HEK293 (cell line): Measurements from ENCODE around the gene SFXN3.

Experiments
- HOXC10 ChIP-seq: sonication (generic); formaldehyde crosslinking; IDR thresholded peaks from 2 replicates; pipeline ENCODE4 v1.8.1; 2023; ENCODE audit warnings: mild to moderate bottlenecking, missing genetic modification reagents
- IKZF3 ChIP-seq: fragments of 450-650 bp; IDR thresholded peaks from 2 replicates; pipeline ENCODE4 v1.5.0; 2018; ENCODE audit warnings: missing biosample characterization, mild to moderate bottlenecking, missing genetic modification characterization, moderate library complexity
- MYNN ChIP-seq: fragments of 450-650 bp; formaldehyde crosslinking; IDR thresholded peaks from 2 replicates; pipeline ENCODE4 v1.5.1; 2016; ENCODE audit warnings: missing biosample characterization, missing genetic modification characterization, borderline replicate concordance
- REST ChIP-seq: fragments of 450-650 bp; formaldehyde crosslinking; IDR thresholded peaks from 2 replicates; pipeline ENCODE4 v1.5.1; 2016; ENCODE audit warnings: missing biosample characterization, missing genetic modification characterization
- SETDB1 ChIP-seq: IDR thresholded peaks from one replicate; pipeline ENCODE4 v1.6.1; 2017; ENCODE audit warnings: mild to moderate bottlenecking, low read length, moderate library complexity, mixed read lengths; ENCODE audit not compliant: insufficient read length
- TCF7L2 ChIP-seq: IDR thresholded peaks from 2 replicates; pipeline ENCODE4 v1.6.1; 2011; ENCODE audit warnings: low read depth, mild to moderate bottlenecking, inconsistent platforms, low read length, moderate library complexity, borderline replicate concordance
- TRIM28 ChIP-seq: IDR thresholded peaks from 2 replicates; pipeline ENCODE4 v1.6.1; 2011; ENCODE audit warnings: low read length, control low read depth, borderline replicate concordance
- ZBTB17 ChIP-seq: fragments of 450-650 bp; formaldehyde crosslinking; IDR thresholded peaks from 2 replicates; pipeline ENCODE4 v1.5.1; 2016; ENCODE audit warnings: missing biosample characterization, missing genetic modification characterization
- ZIC2 ChIP-seq: fragments of 450-650 bp; formaldehyde crosslinking; IDR thresholded peaks from 2 replicates; pipeline ENCODE4 v1.5.1; 2016; ENCODE audit warnings: missing biosample characterization, missing genetic modification characterization
- ZNF202 ChIP-seq: fragments of 450-650 bp; formaldehyde crosslinking; IDR thresholded peaks from 2 replicates; pipeline ENCODE4 v1.5.1; 2016; ENCODE audit warnings: missing biosample characterization, missing genetic modification characterization, borderline replicate concordance
- ZNF23 ChIP-seq: fragments of 450-650 bp; formaldehyde crosslinking; IDR thresholded peaks from 2 replicates; pipeline ENCODE4 v1.5.1; 2016; ENCODE audit warnings: missing biosample characterization, missing genetic modification characterization, borderline replicate concordance
- ZNF248 ChIP-seq: fragments of 450-650 bp; formaldehyde crosslinking; IDR thresholded peaks from 2 replicates; pipeline ENCODE4 v1.5.1; 2017; ENCODE audit warnings: missing biosample characterization, missing genetic modification characterization
- ZNF311 ChIP-seq: fragments of 450-650 bp; formaldehyde crosslinking; IDR thresholded peaks from 2 replicates; pipeline ENCODE4 v1.5.1; 2017; ENCODE audit warnings: missing biosample characterization, missing genetic modification characterization, borderline replicate concordance
- ZNF501 ChIP-seq: fragments of 450-650 bp; formaldehyde crosslinking; IDR thresholded peaks from 2 replicates; pipeline ENCODE4 v1.5.1; 2016; ENCODE audit warnings: missing biosample characterization, missing genetic modification characterization
- ZNF529 ChIP-seq: fragments of 450-650 bp; formaldehyde crosslinking; IDR thresholded peaks from 2 replicates; pipeline ENCODE4 v1.5.1; 2017; ENCODE audit warnings: missing genetic modification characterization, missing biosample characterization; ENCODE audit not compliant: insufficient replicate concordance
- ZNF664 ChIP-seq: fragments of 450-650 bp; formaldehyde crosslinking; IDR thresholded peaks from 2 replicates; pipeline ENCODE4 v1.5.1; 2016; ENCODE audit warnings: missing biosample characterization, missing genetic modification characterization
- ZNF677 ChIP-seq: fragments of 450-650 bp; IDR thresholded peaks from 2 replicates; pipeline ENCODE4 v1.5.0; 2018; ENCODE audit warnings: missing biosample characterization, mild to moderate bottlenecking, missing genetic modification characterization, moderate library complexity
- ZNF843 ChIP-seq: fragments of 450-650 bp; formaldehyde crosslinking; IDR thresholded peaks from 2 replicates; pipeline ENCODE4 v1.5.1; 2016; ENCODE audit warnings: missing biosample characterization, missing genetic modification characterization
- ZSCAN23 ChIP-seq: fragments of 450-650 bp; formaldehyde crosslinking; IDR thresholded peaks from 2 replicates; pipeline ENCODE4 v1.5.1; 2016; ENCODE audit warnings: missing biosample characterization, missing genetic modification characterization
- ZSCAN4 ChIP-seq: fragments of 450-650 bp; formaldehyde crosslinking; IDR thresholded peaks from 2 replicates; pipeline ENCODE4 v1.5.1; 2017; ENCODE audit warnings: missing biosample characterization, missing genetic modification characterization
- TF ChIP-seq, protein P1 (sequence below): fragments of 450-650 bp; formaldehyde crosslinking; IDR thresholded peaks from 2 replicates; pipeline ENCODE4 v1.5.1; 2016; ENCODE audit warnings: missing biosample characterization, missing genetic modification characterization
- TF ChIP-seq, protein P2 (sequence below): fragments of 450-650 bp; IDR thresholded peaks from 2 replicates; pipeline ENCODE4 v1.5.1; 2018; ENCODE audit warnings: missing biosample characterization, mild to moderate bottlenecking, missing genetic modification characterization
- TF ChIP-seq, protein P3 (sequence below): fragments of 450-650 bp; formaldehyde crosslinking; IDR thresholded peaks from 2 replicates; pipeline ENCODE4 v1.5.1; 2016; ENCODE audit warnings: missing biosample characterization, missing genetic modification characterization, borderline replicate concordance

SFXN3 gene

DNA sequence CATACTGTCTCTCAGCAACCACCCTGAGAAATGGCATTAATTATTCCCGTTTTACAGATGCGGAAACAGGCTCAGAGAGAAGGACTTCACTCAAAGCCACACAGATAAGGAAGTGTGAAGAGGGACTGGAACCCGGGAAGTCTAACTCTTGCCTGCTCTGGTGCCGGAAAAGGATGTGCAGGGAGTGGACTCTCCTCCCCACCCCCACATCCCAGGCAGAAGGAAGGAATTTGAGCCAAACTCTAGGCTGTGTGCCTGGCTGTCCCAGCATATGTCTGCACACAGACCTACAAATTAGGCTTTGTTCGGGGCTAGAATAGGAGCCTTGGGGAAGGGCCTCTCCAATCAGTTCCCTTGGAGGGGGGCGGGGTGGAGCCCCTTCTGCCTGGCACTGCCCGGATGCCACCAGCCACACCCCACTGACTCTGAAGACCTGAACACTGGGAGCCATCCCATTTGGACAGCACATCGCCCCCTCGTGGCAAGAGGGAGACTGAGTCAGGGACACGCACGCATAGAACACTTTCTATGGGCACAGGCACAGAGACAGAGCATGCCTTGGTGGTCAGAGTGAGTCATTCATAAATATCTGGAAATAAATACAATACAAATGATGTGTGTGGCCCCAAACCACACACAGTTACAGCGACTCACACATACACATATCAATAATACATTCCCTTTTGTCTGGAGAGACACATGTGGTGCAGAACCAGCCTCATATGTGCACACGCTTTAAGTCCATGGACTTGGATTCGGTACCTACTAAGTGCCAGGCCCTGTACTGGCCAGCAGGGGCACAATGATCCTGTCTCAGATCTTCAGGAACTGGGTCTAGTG lies 18.3 kb upstream of the SFXN3 start (continued):
- TF ChIP-seq TRIM28, result 0 out of 2 replicates have a peak, but pooled peaks have one; percentile 72
- TF ChIP-seq ZSCAN4 (tag by site-specific recombination), result no peak
- no peak for TF ChIP-seq REST (tag by site-specific recombination)
- no peak for TF ChIP-seq ZNF664
- TF ChIP-seq ZNF23, result no peak
- TF ChIP-seq, protein P1, sequence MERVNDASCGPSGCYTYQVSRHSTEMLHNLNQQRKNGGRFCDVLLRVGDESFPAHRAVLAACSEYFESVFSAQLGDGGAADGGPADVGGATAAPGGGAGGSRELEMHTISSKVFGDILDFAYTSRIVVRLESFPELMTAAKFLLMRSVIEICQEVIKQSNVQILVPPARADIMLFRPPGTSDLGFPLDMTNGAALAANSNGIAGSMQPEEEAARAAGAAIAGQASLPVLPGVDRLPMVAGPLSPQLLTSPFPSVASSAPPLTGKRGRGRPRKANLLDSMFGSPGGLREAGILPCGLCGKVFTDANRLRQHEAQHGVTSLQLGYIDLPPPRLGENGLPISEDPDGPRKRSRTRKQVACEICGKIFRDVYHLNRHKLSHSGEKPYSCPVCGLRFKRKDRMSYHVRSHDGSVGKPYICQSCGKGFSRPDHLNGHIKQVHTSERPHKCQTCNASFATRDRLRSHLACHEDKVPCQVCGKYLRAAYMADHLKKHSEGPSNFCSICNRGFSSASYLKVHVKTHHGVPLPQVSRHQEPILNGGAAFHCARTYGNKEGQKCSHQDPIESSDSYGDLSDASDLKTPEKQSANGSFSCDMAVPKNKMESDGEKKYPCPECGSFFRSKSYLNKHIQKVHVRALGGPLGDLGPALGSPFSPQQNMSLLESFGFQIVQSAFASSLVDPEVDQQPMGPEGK (tag by site-specific recombination), result no peak; the same call in 1 of the 2 replicates
- no peak for TF ChIP-seq ZNF202 (tag by site-specific recombination)
- no peak for TF ChIP-seq ZNF677 (tag by site-specific recombination)
- TF ChIP-seq SETDB1, result no peak
- no peak for TF ChIP-seq TCF7L2
- TF ChIP-seq MYNN (tag by site-specific recombination), result no peak
- TF ChIP-seq ZIC2 (tag by site-specific recombination), result no peak
- TF ChIP-seq ZBTB17, result peak; percentile 55; the same call in 1 of the 2 replicates
- TF ChIP-seq ZNF529, result no peak
- no peak for TF ChIP-seq ZNF248
- TF ChIP-seq, protein P2, sequence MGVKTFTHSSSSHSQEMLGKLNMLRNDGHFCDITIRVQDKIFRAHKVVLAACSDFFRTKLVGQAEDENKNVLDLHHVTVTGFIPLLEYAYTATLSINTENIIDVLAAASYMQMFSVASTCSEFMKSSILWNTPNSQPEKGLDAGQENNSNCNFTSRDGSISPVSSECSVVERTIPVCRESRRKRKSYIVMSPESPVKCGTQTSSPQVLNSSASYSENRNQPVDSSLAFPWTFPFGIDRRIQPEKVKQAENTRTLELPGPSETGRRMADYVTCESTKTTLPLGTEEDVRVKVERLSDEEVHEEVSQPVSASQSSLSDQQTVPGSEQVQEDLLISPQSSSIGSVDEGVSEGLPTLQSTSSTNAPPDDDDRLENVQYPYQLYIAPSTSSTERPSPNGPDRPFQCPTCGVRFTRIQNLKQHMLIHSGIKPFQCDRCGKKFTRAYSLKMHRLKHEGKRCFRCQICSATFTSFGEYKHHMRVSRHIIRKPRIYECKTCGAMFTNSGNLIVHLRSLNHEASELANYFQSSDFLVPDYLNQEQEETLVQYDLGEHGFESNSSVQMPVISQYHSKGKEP (tag by site-specific recombination), result no peak
- TF ChIP-seq ZSCAN23, result no peak
- TF ChIP-seq ZNF501 (tag by site-specific recombination), result no peak
- TF ChIP-seq, protein P3, sequence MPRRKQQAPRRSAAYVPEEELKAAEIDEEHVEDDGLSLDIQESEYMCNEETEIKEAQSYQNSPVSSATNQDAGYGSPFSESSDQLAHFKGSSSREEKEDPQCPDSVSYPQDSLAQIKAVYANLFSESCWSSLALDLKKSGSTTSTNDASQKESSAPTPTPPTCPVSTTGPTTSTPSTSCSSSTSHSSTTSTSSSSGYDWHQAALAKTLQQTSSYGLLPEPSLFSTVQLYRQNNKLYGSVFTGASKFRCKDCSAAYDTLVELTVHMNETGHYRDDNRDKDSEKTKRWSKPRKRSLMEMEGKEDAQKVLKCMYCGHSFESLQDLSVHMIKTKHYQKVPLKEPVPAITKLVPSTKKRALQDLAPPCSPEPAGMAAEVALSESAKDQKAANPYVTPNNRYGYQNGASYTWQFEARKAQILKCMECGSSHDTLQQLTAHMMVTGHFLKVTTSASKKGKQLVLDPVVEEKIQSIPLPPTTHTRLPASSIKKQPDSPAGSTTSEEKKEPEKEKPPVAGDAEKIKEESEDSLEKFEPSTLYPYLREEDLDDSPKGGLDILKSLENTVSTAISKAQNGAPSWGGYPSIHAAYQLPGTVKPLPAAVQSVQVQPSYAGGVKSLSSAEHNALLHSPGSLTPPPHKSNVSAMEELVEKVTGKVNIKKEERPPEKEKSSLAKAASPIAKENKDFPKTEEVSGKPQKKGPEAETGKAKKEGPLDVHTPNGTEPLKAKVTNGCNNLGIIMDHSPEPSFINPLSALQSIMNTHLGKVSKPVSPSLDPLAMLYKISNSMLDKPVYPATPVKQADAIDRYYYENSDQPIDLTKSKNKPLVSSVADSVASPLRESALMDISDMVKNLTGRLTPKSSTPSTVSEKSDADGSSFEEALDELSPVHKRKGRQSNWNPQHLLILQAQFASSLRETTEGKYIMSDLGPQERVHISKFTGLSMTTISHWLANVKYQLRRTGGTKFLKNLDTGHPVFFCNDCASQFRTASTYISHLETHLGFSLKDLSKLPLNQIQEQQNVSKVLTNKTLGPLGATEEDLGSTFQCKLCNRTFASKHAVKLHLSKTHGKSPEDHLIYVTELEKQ (tag by site-specific recombination), result no peak
- TF ChIP-seq ZNF843 (tag by site-specific recombination), result 0 out of 2 replicates have a peak, but pooled peaks have one; percentile 14
- no peak for TF ChIP-seq HOXC10 (CRISPR knock-in tag)
- peak; percentile 33; the same call in 1 of the 2 replicates for TF ChIP-seq IKZF3 (tag by site-specific recombination)
- no peak for TF ChIP-seq ZNF311
